Calu3 (cell line): ENCODE results near the gene USH2A. TPM values are rescaled to one million over a fixed set of nuclear protein-coding genes. Genes with fewer than 3 reads are reported as not detected.

Source experiments
- BruUV-seq: library from RNA; stranded (reverse); fragments of 400-500 nt; replicated peaks from 2 replicates; lab custom pipeline; 2021; lab: Mats Ljungman, UMichigan
- CTCF ChIA-PET: fragments of 300-600 bp; sonication (Branson Sonifier 250); formaldehyde crosslinking; loops from one replicate; lab custom pipeline; 2022; ENCODE audit warnings: antibody characterized with exemption; lab: Charles Lee
- DNase-seq: peaks from one replicate; pipeline ENCODE4 v3.0.0; 2022
- H3K27ac Mint-ChIP-seq: one replicate; pipeline ENCODE4 v1.8.0; 2022; ENCODE audit warnings: mixed read lengths; ENCODE audit not compliant: unreplicated experiment
- H3K27me3 Mint-ChIP-seq: one replicate; pipeline ENCODE4 v1.8.0; 2022; ENCODE audit warnings: mixed read lengths; ENCODE audit not compliant: unreplicated experiment
- H3K36me3 Mint-ChIP-seq: one replicate; pipeline ENCODE4 v1.8.0; 2022; ENCODE audit warnings: mild to moderate bottlenecking, moderate library complexity, mixed read lengths; ENCODE audit not compliant: insufficient read depth, unreplicated experiment
- H3K4me1 Mint-ChIP-seq: one replicate; pipeline ENCODE4 v1.8.0; 2022; ENCODE audit warnings: mild to moderate bottlenecking, low read depth, mixed read lengths; ENCODE audit not compliant: unreplicated experiment
- H3K4me3 Mint-ChIP-seq: one replicate; pipeline ENCODE4 v1.8.0; 2022; ENCODE audit warnings: mild to moderate bottlenecking, low read depth, moderate library complexity, mixed read lengths; ENCODE audit not compliant: unreplicated experiment
- H3K9me3 Mint-ChIP-seq: one replicate; pipeline ENCODE4 v1.8.0; 2022; ENCODE audit warnings: low read depth, mixed read lengths; ENCODE audit not compliant: unreplicated experiment
- intact Hi-C: fragments of 100-400 bp; cut with micrococcal nuclease; formaldehyde crosslinking; loops from one replicate; pipeline ENCODE4 v1.10.0; 2022; ENCODE audit not compliant: unreplicated experiment
- total RNA-seq: library from RNA; stranded (reverse); gene quantifications from 2 replicates; pipeline ENCODE4 v1.2.3, GENCODE V29; 2022
- TF ChIP-seq, protein P1 (sequence below): fragments of 200-600 bp; IDR thresholded peaks from one replicate; pipeline ENCODE4 v1.8.0; 2022; ENCODE audit warnings: antibody characterized with exemption; ENCODE audit not compliant: unreplicated experiment

Gene USH2A
- total RNA-seq, 1 experiment from 2014 or later: not detected

GRCh38 chr1:216173376-216173995, 249.8 kb downstream of the USH2A start:
- intact Hi-C loops: no loop called here
- Mint-ChIP-seq H3K27me3 (no peaks in the 10 kb centered on the region), H3K36me3 (no peaks in the 10 kb centered on the region), H3K4me1 (no peaks in the 10 kb centered on the region), H3K4me3 (no peak overlapping the region), H3K27ac (no peak overlapping the region), H3K9me3 (no peaks in the 10 kb centered on the region)
- no TSS peak for BruUV-seq
- CTCF ChIA-PET: no interaction called here
- DNase-seq: no peak
- TF ChIP-seq, protein P1, sequence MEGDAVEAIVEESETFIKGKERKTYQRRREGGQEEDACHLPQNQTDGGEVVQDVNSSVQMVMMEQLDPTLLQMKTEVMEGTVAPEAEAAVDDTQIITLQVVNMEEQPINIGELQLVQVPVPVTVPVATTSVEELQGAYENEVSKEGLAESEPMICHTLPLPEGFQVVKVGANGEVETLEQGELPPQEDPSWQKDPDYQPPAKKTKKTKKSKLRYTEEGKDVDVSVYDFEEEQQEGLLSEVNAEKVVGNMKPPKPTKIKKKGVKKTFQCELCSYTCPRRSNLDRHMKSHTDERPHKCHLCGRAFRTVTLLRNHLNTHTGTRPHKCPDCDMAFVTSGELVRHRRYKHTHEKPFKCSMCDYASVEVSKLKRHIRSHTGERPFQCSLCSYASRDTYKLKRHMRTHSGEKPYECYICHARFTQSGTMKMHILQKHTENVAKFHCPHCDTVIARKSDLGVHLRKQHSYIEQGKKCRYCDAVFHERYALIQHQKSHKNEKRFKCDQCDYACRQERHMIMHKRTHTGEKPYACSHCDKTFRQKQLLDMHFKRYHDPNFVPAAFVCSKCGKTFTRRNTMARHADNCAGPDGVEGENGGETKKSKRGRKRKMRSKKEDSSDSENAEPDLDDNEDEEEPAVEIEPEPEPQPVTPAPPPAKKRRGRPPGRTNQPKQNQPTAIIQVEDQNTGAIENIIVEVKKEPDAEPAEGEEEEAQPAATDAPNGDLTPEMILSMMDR: no peak

DNA sequence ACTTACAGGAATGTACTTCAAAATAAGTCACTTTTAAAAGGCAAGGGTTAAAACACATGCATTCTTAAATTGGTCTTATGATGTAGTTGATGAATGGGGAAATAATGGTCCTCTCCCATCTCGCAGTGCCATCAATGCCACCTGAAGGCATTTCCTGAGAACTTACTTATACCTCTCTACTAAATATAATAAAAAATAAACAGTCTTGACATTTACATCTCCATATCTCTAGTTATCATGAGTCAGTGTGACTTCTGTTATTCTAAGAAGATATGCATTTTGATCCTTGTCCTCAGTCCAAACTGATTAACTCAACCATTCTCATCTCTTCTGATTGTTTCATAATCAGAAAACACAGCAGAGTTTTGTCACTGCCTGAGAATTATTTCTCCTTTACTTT, 253.9 kb downstream of the USH2A start:
- BruUV-seq: no TSS peak
- no peak overlapping the region for H3K4me3 Mint-ChIP-seq
- H3K27ac Mint-ChIP-seq: no peak overlapping the region
- intact Hi-C loops: no loop called here
- H3K36me3 Mint-ChIP-seq: no peaks in the 10 kb centered on the region
- no peaks in the 10 kb centered on the region for H3K4me1 Mint-ChIP-seq
- H3K27me3 Mint-ChIP-seq: no peaks in the 10 kb centered on the region
- TF ChIP-seq, protein P1: no peak
- CTCF ChIA-PET: no interaction called here
- no peak for DNase-seq
- H3K9me3 Mint-ChIP-seq: no peaks in the 10 kb centered on the region

- no peaks in the 10 kb centered on the region for H3K36me3 Mint-ChIP-seq
- DNase-seq: no peak
- H3K4me1 Mint-ChIP-seq: no peaks in the 10 kb centered on the region
- H3K9me3 Mint-ChIP-seq: no peaks in the 10 kb centered on the region
- TF ChIP-seq, protein P1: no peak
- no peak overlapping the region for H3K27ac Mint-ChIP-seq
- BruUV-seq: no TSS peak
- intact Hi-C loops: no loop called here
- H3K4me3 Mint-ChIP-seq: no peak overlapping the region
- H3K27me3 Mint-ChIP-seq: no peaks in the 10 kb centered on the region
- CTCF ChIA-PET: no interaction called here
Observed at GRCh38 chr1:216168546-216168945, 254.7 kb downstream of the USH2A start.

GRCh38 chr1:216154063-216154462, 269.2 kb downstream of the USH2A start:
- BruUV-seq: no TSS peak
- DNase-seq: no peak
- no peaks in the 10 kb centered on the region for H3K4me1 Mint-ChIP-seq
- intact Hi-C loops: no loop called here
- peaks cover 3% of the 10 kb centered on the region for H3K9me3 Mint-ChIP-seq
- TF ChIP-seq, protein P1: no peak
- no peak overlapping the region for H3K4me3 Mint-ChIP-seq
- H3K27me3 Mint-ChIP-seq: no peaks in the 10 kb centered on the region
- H3K27ac Mint-ChIP-seq: no peak overlapping the region
- no peaks in the 10 kb centered on the region for H3K36me3 Mint-ChIP-seq
- CTCF ChIA-PET: no interaction called here
